Muscle layer of colon (tissue), 2 donors: ENCODE results near the gene MYO10.

Experiments used
- H3K27ac ChIP-seq: one replicate; pipeline ENCODE4 v1.7.0; 2013; ENCODE audit warnings: low read depth, mild to moderate bottlenecking, low read length, moderate library complexity
- H3K27me3 ChIP-seq, 2 donors: one replicate each; pipeline ENCODE4 v1.7.0; 2013; ENCODE audit warnings: low read length in 2 of 2, mild to moderate bottlenecking in 2 of 2; ENCODE audit not compliant: insufficient read depth in 2 of 2, control insufficient read depth in 1 of 2
- H3K36me3 ChIP-seq: one replicate; pipeline ENCODE4 v1.7.0; 2013; ENCODE audit warnings: mild to moderate bottlenecking, low read length; ENCODE audit not compliant: insufficient read depth
- H3K4me1 ChIP-seq: one replicate; pipeline ENCODE4 v1.7.0; 2013; ENCODE audit warnings: mild to moderate bottlenecking, low read length; ENCODE audit not compliant: insufficient read depth
- H3K4me3 ChIP-seq, 2 donors: one replicate each; pipeline ENCODE4 v1.7.0; 2013; ENCODE audit warnings: low read length in 2 of 2, low read depth in 1 of 2, mild to moderate bottlenecking in 1 of 2, moderate library complexity in 1 of 2
- H3K9ac ChIP-seq: one replicate; pipeline ENCODE4 v1.7.0; 2013; ENCODE audit warnings: low read length
- H3K9me3 ChIP-seq: one replicate; pipeline ENCODE4 v1.7.0; 2013; ENCODE audit warnings: mild to moderate bottlenecking, low read length
- donor health status: abdominal sarcoma.
- donor health status: Adenocarcinoma of cecum.

The MYO10 gene

DNA sequence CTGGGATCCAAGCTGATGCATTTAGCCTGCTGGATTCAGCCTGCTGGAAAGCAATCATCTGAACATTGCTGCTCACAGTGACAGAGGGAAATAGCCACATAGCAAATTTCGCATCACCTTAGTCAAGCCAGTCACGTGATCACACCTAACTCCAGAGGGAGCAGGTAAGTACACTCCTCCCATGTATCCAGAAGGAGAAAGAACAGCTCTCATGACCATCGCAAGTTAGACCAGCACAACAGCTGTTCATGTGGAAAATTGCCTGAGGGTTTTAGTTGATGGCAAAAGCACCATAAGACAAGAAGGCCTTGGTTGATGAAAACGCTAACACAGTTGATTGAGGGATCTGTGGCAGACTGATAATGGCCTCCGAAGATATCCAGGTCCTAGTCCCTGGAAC lies 34.2 kb upstream of the MYO10 start:
- no peak overlapping the region for H3K9ac ChIP-seq
- no peaks in the 10 kb centered on the region for H3K4me1 ChIP-seq
- no peak overlapping the region for H3K27ac ChIP-seq
- H3K9me3 ChIP-seq, result no peaks in the 10 kb centered on the region
- no peak overlapping the region for H3K4me3 ChIP-seq
- H3K27me3 ChIP-seq, result no peaks in the 10 kb centered on the region
- no peaks in the 10 kb centered on the region for H3K36me3 ChIP-seq

DNA sequence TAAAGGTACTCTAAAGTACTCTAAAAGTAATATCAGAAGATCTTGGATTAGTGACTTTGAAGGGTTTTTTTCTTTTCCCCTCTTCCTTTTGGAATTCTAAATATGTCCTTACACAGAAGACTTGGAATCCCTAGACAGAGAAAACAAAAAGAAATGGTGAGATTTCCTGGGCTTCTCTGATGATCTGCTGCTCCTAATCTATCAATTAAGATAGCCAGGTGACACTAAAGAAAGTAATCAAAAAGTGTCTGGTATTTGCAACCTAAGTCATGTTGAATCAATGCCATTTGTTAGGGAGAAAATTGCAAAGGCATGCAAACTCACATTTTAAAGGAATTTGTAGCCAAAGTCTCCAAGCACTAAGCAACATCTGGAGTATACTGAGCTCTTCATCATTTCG lies 29.5 kb upstream of the MYO10 start:
- H3K4me1 ChIP-seq, result no peaks in the 10 kb centered on the region
- no peaks in the 10 kb centered on the region for H3K27me3 ChIP-seq
- H3K36me3 ChIP-seq, result no peaks in the 10 kb centered on the region
- H3K27ac ChIP-seq, result no peak overlapping the region
- H3K4me3 ChIP-seq, result no peak overlapping the region
- no peak overlapping the region for H3K9ac ChIP-seq
- H3K9me3 ChIP-seq, result no peaks in the 10 kb centered on the region

DNA sequence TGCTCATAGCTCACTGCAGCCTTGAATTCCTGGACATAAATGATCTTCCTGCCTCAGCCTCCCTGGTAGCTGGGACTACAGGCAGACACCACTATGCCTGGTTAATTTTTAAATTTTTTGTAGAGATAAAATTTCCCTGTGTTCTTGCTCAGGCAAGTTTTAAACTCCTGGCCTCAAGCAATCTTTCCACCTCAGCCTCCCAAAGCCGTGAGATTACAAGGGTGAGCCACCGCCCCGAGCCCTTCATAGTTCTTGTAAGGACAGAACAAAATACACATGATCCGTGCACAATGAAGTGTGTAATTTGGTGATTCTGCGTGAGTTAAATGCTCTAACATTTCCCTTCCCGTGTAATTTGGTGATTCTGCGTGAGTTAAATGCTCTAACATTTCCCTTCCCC lies 27.7 kb upstream of the MYO10 start:
- Histone ChIP-seq H3K9ac (no peak overlapping the region), H3K27ac (no peak overlapping the region), H3K9me3 (no peaks in the 10 kb centered on the region), H3K4me1 (no peaks in the 10 kb centered on the region), H3K36me3 (no peaks in the 10 kb centered on the region), H3K27me3 (no peaks in the 10 kb centered on the region), H3K4me3 (no peak overlapping the region)

DNA sequence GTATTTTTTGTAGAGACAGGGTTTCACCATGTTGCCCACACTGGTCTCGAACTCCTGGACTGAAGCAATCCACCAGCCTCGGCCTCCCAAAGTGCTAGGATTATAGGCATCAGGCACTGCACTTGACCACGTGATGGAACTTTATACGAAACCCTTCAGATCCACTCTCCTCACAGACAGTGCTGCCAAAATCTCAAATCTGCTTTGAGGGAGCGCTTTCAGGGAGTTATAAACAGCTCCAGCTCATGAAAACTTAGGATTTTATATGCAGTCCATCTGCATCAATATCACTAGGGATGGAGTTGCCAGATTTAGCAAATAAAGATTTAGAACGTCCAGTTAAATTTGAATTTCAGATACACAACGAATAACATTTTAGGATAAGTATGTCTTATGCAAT lies 25.0 kb upstream of the MYO10 start:
- no peaks in the 10 kb centered on the region for H3K4me1 ChIP-seq
- H3K36me3 ChIP-seq, result no peaks in the 10 kb centered on the region
- H3K4me3 ChIP-seq, result no peak overlapping the region
- no peak overlapping the region for H3K9ac ChIP-seq
- no peaks in the 10 kb centered on the region for H3K9me3 ChIP-seq
- no peaks in the 10 kb centered on the region for H3K27me3 ChIP-seq
- no peak overlapping the region for H3K27ac ChIP-seq

DNA sequence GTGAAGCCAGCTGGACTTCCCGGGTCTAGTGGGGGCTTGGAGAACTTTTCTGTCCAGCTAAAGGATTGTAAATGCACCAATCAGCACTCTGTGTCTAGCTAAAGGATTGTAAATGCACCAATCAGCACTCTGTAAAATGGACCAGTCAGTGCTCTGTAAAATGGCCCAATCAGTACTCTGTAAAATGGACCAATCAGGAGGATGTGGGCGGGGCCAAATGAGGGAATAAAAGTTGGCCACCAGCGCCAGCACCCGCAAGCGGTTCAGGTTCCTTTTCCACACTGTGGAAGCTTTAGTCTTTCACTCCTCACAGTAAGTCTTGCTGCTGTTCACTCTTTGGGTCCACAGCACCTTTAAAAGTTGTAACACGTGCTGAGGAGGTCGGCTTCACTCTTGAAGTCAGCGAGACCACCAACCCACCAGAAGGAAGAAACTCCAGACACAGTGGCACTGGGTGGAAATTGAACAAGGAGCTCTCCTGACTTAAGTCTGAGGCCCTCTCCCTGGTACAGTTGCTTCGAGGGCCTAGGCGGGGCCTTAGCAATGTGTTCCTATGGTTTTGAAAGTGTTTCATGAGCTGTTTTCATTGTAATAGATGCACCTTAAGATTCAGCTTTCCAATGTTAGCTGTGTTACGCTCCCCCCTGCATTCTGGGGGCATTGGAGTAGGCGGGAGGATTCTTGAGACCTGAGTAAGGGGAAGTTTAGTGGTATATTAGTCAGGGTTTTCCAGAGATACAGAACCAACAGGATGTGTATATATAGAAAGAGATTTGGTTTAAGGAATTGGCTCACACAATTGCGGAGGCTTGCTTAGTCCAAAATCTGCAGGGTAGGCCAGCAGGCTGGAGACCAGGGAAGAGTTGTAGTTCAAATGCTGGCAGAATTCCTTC lies 21.5 kb upstream of the MYO10 start:
- Histone ChIP-seq H3K4me3 (no peak overlapping the region), H3K27me3 (no peaks in the 10 kb centered on the region), H3K36me3 (no peaks in the 10 kb centered on the region), H3K4me1 (no peaks in the 10 kb centered on the region), H3K9ac (no peak overlapping the region), H3K9me3 (no peaks in the 10 kb centered on the region), H3K27ac (no peak overlapping the region)

DNA sequence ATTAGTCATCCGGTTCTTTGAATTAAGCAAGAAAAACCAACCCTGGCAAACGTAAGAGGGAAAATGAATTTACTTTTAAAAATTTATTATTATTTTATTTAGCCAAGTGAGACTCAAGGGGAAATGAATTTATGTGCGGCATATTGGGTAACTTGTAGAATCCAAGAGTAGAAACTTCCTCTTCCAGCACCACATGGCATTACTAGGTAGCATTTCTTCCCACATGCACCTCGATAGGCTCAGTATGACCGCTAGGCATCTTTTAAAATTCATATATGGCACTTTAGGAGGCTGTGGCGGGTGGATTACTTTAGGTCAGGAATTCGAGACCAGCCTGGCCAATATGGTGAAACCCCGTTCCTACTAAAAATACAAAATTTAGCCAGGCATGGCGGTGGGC lies 17.6 kb upstream of the MYO10 start:
- H3K36me3 ChIP-seq, result no peaks in the 10 kb centered on the region
- H3K27ac ChIP-seq, result no peak overlapping the region
- H3K9me3 ChIP-seq, result no peaks in the 10 kb centered on the region
- no peaks in the 10 kb centered on the region for H3K4me1 ChIP-seq
- H3K4me3 ChIP-seq, result no peak overlapping the region
- no peaks in the 10 kb centered on the region for H3K27me3 ChIP-seq
- no peak overlapping the region for H3K9ac ChIP-seq

DNA sequence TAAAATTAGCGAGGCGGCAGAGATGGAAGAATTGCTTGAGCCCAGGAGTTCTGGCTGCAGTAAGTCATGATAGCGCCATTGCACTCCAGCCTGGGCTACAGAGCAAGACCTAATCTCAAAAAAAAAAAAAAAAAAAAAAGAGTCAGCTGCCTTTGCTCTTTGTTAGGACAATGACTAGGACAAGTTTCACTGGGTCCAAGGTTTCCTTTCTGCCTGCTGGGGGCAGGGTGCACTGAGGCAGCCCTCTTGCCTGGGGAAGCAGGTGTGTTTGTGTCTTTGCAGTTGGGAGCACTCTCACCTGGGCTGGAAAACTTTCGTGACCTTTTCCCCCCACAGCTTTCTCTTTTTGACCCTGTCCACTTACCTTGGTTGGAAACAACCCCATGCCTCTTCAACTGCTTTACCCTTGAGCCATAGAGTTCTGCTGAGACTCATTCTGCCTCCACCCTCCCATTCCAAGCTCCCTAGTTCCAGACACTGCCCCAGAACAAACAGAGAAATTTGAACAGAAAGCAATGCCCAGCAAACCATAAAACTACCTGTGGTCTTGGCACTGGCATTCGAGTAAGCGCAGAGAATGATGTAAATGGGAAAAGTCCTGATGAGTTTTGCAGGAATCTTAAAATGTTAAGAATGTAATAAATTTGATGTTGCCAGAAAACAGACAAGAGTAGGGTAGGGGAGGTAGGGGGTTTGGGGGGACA lies 17.0 kb upstream of the MYO10 start:
- Histone ChIP-seq H3K9me3 (no peaks in the 10 kb centered on the region), H3K9ac (no peak overlapping the region), H3K27me3 (no peaks in the 10 kb centered on the region), H3K4me1 (no peaks in the 10 kb centered on the region), H3K36me3 (no peaks in the 10 kb centered on the region), H3K27ac (no peak overlapping the region), H3K4me3 (no peak overlapping the region)

DNA sequence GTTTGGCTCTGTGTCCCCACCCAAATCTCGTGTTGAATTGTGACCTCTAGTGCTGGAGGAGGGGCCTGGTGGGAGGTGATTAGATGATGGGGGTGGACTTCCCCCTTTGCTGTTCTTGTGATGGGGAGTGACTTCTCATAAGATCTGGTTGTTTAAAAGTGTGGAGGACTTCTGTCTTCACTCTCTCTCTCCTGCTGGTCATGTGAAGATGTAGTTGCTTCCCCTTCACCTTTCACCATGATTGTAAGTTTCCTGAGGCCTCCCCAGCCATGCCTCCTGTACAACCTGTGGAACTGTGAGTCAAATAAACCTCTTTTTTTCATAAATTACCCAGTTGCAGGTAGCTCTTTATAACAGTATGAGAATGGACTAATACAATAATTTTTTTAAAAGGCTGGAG lies 10.6 kb upstream of the MYO10 start:
- no peaks in the 10 kb centered on the region for H3K9me3 ChIP-seq
- H3K36me3 ChIP-seq, result no peaks in the 10 kb centered on the region
- H3K4me1 ChIP-seq, result no peaks in the 10 kb centered on the region
- H3K27me3 ChIP-seq, result no peaks in the 10 kb centered on the region
- H3K9ac ChIP-seq, result no peak overlapping the region
- H3K4me3 ChIP-seq, result no peak overlapping the region
- H3K27ac ChIP-seq, result no peak overlapping the region

DNA sequence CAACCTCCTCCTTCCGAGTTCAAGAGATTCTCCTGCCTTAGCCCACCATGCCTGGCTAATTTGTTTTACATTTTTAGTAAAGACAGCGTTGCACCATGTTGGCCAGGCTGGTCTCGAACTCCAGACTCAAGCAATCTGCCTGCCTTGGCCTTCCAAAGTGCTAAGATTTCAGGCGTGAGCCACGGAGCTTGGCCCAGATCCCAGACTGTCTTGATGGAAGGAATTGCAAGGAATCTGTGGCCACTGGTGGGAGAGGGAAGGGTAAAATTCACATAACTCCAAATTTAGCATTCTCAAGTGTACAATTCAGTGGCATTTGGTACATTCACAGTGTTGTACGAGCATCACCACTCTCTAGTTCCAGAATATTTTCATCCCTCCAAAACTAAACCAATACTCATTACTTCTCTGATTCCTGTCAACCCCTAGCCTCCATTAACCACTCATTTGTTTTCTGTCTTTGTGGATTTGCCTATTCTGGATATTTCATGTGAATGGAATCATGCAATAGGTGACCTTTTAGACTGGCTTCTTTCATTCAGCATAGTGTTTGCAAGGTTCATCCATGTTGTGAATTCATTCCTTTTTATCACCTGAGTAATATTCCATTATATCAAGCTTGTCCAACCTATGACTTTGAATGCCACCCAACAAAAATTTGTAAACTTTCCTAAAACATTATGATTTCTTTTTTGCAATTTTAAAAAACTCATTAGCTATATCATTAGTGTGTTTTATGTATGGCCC lies 8.9 kb upstream of the MYO10 start:
- H3K9me3 ChIP-seq, result no peaks in the 10 kb centered on the region
- no peaks in the 10 kb centered on the region for H3K4me1 ChIP-seq
- no peak overlapping the region for H3K4me3 ChIP-seq
- no peaks in the 10 kb centered on the region for H3K27me3 ChIP-seq
- no peak overlapping the region for H3K9ac ChIP-seq
- H3K36me3 ChIP-seq, result no peaks in the 10 kb centered on the region
- no peak overlapping the region for H3K27ac ChIP-seq

DNA sequence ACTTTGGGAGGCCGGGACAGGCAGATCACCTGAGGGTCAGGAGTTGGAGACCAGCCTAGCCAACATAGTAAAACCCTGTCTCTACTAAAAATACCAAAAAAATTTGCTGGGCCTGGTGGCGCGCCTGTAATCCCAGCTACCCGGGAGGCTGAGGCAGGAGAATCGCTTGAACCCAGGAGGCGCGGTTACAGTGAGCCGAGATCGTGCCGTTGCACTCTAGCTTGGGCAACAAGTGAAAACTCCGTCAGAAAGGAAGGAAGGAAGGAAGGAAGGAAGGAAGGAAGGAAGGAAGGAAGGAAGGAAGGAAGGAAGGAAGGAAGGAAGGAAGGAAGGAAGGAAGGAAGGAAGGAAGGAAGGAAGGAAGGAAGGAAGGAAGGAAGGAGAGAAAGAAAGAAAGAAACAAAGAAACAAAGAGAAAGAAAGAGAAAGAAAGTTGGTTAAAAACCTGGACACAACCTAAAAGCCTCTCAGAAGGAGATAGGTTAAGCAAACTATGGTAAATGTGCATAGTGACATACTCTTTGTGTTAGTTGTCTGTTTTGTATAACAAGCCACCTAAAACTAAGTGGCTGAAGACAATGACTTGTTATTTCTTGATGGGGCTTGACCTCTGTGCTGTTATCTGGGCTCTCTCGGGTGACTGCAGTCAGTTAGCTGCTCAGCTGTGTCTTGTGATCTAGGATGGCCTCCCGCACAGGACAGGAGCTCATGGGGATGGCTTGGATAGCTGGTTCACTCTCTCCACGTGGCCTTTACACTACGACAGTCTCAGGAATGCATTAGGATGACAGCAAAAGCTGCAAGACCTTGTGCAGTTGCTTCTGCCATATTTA lies 8.0 kb upstream of the MYO10 start:
- no peaks in the 10 kb centered on the region for H3K4me1 ChIP-seq
- H3K27ac ChIP-seq, result no peak overlapping the region
- no peaks in the 10 kb centered on the region for H3K36me3 ChIP-seq
- no peaks in the 10 kb centered on the region for H3K9me3 ChIP-seq
- H3K27me3 ChIP-seq, result no peaks in the 10 kb centered on the region
- H3K9ac ChIP-seq, result no peak overlapping the region
- no peak overlapping the region for H3K4me3 ChIP-seq
